Cerebellar nuclear complex (tissue), 1 donor: Measurements from ENCODE around the gene BGLAP.

ENCODE experiments used
- DNase-seq, 2 experiments: peaks; one replicate each; lab custom pipeline; 2025; lab: John Stamatoyannopoulos, UW

The BGLAP gene

GRCh38 chr1:156226782-156227181, 15.2 kb upstream of the BGLAP start:
- DNase-seq = no peak

DNA sequence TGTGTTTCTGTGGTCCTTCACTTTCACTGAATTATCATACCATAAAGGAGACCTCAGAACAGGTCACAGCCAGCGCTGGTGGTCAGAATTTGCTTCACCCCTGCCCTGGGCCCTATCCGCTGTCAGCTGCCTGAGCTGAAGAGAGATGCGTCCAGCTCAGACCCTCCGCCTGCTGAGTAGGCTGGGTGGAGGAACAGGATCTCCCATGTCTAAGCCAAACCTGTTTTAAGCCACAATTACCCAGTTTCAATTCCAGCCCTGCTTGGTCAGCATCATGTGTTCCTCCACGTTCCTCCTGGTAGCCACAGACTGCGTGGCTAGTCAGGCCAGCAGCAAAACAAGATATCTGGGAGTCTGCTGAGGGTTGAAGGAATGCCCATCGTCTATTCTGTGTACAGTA, 13.5 kb upstream of the BGLAP start:
- DNase-seq = no peak

DNA sequence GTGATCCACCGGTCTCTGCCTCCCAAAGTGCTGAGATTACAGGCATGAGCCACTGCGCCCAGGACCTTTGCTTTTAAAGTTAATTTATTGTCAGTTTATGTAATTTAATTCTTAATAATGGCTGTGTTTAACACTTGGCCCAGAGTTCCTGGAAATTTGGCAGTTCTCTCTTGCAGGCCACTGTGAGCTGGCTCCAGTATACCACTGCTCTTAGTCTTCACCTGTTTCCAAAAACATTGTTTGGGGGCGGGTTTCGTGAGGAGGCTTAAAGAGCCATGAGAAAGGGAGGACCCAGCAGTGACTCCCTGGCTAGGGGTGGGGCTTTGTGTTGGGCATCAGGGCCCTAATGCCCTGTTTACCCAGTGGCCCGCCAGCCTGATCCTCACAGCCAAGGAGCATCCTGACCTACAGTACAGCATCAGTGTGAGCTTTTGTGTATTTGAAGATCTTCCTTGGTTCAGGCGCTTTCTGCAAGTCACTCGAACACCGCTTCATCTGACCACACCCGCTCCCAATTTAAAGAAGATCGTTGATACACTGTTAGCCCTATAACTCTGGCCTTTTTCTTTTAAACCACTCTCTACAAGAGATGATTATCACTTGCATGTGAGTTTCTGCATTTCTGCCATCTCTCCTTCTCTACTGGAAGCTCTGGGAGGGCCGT, 12.0 kb upstream of the BGLAP start:
- no peak for DNase-seq

GRCh38 chr1:156230473-156230837, 11.5 kb upstream of the BGLAP start:
- no peak for DNase-seq

DNA sequence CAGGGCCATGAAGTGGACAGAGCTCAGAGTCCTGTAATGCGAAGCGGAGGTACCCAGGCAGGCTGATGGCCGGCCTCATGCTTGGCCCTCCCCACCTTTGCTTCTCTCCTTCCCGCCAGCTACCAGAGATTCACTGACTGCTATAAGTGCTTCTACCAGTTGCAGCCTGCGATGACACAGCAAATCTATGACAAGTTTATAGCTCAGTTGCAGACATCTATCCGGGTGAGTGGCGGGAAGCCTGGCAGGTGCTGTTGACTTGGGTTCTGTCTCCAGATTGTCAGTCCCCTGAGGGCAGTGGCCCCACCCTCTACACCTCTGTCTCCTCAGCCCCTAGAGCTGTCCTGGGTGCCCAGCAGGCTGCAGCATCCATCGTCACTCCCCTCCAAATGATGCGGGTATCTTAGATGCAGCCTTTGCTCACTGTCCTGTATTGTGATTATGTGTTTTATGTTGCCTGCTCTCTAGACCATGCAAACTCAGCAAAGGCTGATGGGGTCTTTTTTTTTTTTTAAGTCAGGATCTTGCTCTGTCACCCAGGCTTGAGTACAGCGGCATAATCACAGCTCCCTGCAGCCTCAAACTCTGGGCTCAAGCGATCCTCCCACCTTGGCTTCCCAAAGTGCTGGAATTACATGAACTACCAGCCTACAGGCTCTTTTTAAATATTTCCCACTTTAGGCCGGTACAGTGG, 9.6 kb upstream of the BGLAP start:
- no peak for DNase-seq

DNA sequence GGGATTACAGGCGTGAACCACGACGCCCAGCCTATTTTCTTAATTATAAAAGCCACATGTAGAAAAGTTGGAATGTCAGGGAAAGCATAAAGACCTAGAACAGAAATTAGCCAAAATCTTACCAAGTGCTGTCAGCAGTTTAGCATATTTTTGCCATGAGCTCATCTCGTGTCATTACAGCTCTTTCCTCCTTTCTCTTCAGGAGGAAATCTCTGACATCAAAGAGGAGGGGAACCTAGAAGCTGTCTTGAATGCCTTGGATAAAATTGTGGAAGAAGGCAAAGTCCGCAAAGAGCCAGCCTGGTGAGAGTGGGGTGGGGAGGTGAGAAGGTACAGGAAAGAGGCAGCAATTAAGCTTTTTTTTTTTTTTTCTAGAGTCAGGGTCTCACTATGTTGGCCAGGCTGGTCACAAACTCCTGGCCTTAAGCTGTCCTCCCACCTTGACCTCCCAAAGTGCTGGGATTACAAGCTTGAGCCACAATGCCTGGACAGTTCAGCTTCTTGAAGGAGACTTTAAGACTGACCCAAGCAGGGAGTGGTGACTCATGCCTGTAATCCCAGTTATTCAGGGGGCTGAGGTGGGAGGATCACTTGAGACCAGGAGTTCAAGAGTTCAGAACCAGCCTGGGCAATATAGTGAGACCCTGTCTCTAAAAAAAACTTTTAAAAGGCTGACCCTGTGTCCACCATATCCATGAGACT, 8.4 kb upstream of the BGLAP start:
- no peak for DNase-seq

DNA sequence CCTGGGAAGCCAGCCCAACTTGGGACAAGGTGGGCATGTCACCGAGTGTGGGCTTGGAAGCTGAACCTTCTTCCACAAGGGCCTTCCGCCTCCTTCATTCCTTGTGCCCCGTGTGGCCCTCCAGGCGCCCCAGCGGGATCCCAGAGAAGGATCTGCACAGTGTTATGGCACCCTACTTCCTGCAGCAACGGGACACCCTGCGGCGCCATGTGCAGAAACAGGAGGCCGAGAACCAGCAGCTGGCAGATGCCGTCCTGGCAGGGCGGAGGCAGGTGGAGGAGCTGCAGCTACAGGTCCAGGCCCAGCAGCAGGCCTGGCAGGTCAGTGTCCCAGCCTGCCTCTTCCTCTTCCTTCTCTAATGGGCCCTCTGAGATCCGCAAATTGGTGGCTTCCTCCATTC, 5.8 kb upstream of the BGLAP start:
- DNase-seq = no peak

- no peak for DNase-seq
Measured at GRCh38 chr1:156238248-156238647, 3.7 kb upstream of the BGLAP start.

- no peak for DNase-seq
Measured at GRCh38 chr1:156241311-156241811, 623 bp upstream of the BGLAP start.

DNA sequence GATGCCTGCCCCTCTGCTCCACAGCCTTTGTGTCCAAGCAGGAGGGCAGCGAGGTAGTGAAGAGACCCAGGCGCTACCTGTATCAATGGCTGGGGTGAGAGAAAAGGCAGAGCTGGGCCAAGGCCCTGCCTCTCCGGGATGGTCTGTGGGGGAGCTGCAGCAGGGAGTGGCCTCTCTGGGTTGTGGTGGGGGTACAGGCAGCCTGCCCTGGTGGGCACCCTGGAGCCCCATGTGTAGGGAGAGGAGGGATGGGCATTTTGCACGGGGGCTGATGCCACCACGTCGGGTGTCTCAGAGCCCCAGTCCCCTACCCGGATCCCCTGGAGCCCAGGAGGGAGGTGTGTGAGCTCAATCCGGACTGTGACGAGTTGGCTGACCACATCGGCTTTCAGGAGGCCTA, 754 bp downstream of the BGLAP start:
- DNase-seq = no peak

GRCh38 chr1:156244126-156244525, 2.1 kb downstream of the BGLAP start:
- no peak for DNase-seq

- no peak for DNase-seq
Measured at GRCh38 chr1:156244712-156245111, 2.7 kb downstream of the BGLAP start.

GRCh38 chr1:156245451-156246232, 3.7 kb downstream of the BGLAP start:
- no peak for DNase-seq

- no peak for DNase-seq
Measured at GRCh38 chr1:156246241-156246780, 4.3 kb downstream of the BGLAP start.

GRCh38 chr1:156246781-156247459, 4.9 kb downstream of the BGLAP start:
- DNase-seq = no peak

DNA sequence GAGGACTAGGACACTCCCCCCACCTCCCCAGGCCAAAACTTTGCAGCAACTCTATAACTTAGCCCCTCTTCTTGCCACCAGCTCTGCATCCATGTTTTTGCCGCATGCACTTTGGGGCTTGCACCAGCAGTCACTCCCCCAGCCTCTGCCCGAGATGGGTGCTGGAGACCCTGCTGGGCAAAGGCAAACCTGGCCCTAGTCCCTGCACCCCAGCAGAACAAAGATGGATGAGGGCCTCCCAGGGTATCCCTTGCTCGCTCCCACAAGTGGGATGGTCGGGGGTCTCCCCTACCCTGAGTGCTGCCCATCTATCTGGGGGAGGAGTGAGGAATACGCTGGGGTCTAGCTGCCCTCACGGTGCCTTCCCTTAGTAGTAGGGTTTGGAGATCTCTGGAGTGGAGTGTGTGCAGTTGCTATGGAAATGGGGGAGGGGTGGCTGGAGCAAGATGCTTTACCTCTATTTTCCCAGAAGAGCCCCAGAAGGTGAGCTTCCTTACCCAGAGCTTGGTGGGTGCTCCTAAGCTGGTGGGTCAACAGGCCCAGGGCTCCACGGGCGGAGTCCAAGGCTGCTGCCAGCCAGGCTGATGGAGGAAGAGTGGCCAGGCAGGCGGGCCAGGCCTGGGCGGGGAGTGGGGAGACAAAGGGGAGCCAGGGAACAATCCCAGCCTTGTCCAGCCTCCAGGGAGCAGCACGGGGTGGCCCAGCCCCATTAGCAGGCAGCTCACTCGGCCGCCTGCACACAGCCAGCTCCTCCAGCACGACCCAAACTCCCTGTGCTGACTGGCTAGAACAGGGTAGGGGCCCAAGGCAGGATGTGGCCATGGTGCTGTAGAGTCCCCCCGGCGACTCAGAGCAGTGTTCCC, 5.7 kb downstream of the BGLAP start, which contains the start of gene PAQR6:
Gene PAQR6 (minus strand): TSS at position 597 of the 863 bp plus-strand sequence. CDS start 1,325 bp downstream, outside the sequence.
- no peak for DNase-seq

- DNase-seq = no peak
Measured at GRCh38 chr1:156248323-156248683, 6.3 kb downstream of the BGLAP start.

- no peak for DNase-seq
Measured at GRCh38 chr1:156249593-156249992, 7.6 kb downstream of the BGLAP start.

GRCh38 chr1:156251527-156251926, 9.5 kb downstream of the BGLAP start:
- DNase-seq = no peak

- no peak for DNase-seq
Measured at GRCh38 chr1:156253634-156254033, 11.7 kb downstream of the BGLAP start.
